ENCODE results near the gene MYO18A.
A peak's percentile ranks its signal among the peaks of the same experiment; 100 is the strongest.

MYO18A gene

DNA sequence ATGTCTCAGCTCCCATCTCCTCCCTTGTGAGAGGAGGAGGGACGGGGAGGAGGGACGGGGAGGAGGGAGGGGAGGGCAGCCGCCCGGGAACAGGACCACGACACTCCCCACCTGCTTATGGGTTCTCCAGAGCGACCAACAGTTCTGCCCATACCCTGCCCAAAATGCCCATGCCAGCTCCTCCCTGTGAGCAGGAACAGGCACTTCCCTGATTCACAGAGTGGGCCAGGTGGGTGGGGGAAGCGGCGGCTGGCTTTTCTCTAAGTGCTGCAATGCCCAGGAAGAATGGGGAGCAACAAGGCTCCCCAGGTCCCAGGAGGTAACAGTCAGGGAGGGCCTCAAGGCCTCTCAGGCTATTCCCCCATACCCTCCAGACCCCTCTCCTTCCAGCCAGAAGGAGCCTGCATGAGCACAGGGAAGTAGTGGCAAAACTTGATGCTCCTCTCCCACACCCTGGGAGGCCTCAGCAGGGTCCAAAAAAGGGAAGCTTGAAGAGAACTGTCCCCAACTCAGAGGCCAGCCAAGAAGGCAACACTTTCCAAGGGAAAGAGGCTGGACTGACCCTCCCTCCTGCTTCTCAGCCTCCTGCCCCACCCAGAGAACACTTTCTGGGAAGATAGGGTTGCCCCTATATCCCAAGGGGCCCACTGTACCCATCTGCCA, 53.8 kb downstream of the MYO18A start:
- no peak for DNase-seq
- ATAC-seq: no peak

DNA sequence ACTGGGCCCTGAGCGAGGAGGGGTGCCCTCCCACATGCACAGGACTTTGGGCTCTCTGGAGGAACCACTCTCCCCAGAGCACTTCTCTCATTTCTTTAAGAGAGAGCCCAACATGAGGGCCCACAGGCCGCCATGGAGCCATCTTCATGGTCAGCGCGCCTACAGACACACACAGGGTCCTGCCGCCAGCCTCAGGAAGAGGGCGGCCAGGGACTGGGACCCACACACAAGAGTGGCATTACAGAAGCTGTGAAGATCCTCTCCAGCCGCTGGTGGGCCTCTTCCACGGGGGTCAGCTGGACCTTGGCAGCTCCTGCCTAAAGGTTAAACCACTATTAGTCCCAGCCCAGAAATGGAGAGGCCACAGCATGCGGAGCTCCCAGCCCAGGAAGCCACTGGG, 54.5 kb downstream of the MYO18A start:
- no peak for DNase-seq
- no peak for ATAC-seq

DNA sequence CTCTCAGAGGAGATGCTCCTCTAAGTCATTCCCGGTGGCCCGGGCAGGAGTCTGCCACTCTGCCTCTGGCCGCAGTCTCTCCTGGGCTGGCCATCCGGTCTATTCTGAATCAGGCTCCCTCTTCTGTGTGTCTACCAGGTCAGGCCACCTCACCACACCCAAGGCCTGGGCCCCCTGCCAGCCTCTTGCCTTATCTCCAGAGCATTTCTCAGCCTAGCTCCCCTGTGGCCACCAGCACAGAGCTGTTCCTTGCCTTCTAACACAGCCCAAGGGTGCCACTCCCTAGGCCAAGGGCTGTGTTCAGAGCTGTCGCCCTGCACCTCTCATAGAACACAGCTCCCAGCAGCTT, 55.3 kb downstream of the MYO18A start:
- no peak for ATAC-seq
- DNase-seq: no peak

DNA sequence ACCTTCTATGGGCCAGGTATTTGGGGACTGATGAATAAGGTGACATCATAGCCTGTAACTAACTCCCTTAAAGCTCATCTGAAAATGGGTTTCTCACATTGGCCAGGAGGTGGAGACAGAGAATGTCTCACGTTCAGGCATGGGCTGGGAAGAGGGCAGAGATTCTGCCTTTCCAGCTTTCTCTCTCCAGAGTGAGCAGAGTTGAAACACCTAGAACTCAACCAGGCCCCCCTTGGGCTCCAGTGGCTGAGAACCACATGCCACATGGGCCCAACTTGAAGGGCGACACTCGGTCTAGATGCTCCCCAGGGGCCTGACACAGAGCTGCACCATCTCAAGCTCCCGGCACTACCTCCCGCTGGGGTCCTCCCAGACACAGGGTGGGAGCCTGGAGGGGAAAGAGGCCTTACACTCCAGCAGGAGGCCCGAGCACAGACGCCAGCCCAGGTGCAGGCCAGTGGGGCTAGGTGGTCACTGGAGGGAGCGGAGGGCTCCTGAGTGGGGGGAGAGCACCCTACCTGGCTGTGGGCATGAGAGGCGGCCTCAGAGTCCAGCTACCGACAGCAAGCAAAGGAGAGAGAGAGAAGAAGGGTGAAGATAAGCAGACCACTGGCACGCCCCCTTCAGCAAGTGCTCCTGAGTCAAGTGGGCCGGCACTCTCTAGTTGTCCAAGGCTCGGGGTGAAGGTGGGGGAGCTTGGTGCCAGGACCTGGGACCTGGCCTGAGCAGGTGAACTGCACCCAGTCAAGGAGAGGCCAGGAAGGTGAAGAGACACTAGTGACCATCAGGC, 55.9 kb downstream of the MYO18A start:
- DNase-seq (peak; percentile 30), ATAC-seq (peak; percentile 84)

DNA sequence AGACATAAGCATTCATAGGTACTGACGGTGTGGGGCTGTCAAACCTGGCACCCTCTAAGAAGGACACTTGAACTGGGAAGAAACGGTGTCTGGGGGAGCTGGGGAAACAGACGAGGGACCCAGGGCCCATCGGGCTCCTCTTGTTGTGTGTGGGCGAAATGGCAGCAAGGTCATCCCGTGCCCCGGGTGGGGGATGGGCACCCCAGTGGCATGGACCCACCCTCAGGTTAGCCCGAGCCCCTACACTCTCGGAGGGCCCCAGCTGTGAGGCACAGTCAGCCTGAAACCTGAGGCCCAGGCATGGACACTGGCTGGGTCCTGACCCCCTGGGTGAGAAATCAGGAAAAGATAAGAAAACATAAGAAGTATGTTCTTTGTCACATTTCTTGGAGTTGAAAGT, 57.1 kb downstream of the MYO18A start:
- ATAC-seq (no peak), DNase-seq (no peak)

DNA sequence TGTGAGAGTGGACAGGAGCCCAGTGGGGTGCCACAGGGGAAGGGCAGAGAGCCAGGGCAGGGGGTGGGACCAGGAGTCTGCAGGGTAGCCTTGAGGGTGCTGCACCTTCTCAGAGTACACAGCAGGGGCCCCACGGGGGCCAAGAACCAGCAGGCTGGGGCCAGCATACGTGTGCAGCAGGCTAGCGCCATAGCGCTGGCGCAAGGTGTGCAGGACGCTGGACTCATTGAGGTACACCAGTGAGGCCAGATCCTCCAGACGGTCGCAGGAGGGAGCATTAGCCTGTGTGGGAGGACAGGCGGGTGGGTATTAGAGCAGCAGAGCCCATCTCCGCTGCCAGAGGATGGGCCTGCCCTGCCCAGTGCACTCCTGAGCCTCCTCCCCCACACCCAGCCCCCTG, 58.8 kb downstream of the MYO18A start:
- DNase-seq: no peak
- no peak for ATAC-seq

DNA sequence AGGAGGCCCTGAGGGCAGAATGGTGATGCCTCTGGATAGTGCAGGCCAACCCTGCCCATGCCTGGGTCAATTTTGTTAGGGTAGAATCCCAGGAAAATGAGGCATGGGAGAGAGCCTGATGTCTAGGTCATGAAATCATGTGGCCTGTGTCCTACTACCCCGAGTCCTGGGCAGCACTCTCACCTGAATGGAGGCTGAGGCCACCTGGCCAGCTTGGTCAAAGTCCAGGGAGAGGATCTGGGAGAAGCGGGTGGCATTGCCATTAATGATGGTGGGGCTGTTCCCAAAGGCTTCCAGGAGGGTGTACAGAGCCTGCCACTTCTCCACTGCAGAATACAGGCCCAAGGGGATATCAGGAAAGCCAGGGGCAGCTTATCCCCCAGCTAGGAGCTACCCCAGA, 59.8 kb downstream of the MYO18A start:
- ATAC-seq (no peak), DNase-seq (no peak)

DNA sequence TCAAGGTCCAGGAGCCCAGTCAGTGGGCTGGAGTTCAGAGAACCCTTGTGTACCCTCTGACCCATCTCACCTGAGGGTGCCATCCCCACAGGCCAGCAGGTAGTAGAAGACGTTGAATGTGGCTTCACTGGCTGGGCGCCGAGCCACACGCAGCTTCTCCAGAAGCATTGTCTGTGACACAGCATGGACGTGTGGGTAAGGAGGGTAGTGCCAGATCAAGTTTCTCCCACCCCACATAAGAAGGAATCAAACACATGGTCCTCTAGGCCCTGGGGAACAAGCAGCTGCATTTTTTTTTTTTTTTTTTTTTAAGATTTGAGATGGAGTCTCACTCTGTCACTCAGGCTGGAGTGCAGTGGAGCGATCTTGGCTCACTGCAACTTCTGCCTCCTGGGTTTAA, 60.9 kb downstream of the MYO18A start:
- no peak for ATAC-seq

DNA sequence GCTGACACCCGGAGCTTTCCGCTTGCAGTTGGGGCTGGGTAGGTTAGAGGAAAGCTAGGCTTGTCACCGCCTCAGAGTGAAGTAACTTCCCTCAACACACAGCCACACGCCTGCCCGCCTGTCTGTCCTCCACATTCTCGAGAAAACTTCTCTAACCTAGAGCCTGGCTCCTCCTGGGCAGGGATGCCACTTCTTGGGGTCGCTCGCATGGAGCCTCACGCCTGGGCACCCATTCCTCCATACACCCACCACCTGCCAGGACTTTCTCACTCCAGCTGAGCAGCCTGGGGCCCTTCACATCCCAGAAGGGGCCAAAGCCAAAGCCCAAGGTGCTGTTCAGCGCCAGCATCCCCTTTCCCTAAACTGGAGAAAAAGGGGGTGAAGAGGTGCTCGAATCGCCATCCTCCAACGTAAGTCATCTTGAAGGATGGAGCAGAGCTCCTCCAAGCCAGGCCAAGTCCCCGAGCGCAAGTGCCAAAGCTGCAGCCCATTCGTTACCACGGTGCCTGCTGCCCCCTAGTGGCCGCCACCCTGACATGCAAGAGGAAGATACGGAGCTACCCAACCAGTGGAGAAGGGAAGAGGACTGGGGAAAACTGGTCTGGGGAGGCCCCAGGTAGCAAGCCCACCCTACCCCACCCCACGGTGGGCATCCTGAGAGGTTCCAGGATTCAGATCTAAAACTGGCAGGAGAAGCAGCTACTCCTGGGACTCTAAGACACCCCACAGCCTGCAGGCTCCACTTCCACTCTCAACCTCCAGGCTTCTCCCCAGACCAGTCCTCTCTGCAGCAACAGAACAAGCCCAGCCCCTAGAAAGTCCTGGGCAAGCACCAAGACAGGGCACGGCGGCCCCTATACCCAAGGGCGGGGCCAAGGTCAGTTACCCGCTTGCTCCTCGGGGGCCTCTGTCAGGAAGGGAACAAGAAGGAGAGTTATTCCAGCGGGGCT, 63.1 kb downstream of the MYO18A start:
- ATAC-seq (peak; percentile 31), DNase-seq (peak; percentile 85)

More for the DNA sequence above, 60.9 kb downstream of the MYO18A start:
- no peak for DNase-seq

DNA sequence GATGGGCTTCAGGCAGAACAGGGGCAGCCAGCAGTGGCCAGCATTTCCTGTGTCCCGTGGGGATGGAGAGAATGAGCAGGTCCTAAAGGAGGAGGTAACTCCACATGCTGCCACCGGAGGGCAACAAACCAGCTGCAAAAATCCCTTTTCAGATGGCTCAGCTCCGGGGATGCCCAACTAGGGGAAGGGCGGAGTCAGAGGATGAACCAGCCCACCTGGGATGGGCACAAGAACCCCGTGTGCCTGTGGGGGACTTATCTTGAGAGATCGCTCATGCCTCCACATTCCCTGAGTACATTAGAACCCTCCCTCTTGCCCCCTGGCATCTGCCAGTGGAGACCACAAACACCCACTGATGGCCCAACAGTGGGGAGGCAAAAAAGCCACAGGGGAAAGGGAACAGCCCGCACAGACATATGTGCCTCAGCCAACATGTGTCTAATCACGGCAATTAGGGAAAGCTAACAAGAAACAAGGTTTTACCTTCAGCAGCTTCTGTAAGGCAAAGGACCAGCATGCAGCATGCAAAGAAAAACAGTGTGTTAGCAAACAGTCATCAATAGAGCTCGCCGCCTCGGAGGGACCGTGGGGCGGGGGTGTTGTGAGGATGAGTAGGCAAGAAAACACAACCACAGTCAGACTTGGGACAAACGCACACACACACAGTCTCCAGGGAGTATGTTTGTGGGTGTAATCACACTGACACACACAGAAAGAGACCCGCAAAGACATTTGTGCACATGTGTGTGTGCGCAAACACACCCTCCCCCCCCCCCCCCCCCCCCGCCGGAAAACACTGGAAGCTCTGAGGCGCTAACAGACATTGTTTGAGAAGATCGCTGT, 64.0 kb downstream of the MYO18A start:
- peak; percentile 60 for ATAC-seq
- peak; percentile 69 for DNase-seq

DNA sequence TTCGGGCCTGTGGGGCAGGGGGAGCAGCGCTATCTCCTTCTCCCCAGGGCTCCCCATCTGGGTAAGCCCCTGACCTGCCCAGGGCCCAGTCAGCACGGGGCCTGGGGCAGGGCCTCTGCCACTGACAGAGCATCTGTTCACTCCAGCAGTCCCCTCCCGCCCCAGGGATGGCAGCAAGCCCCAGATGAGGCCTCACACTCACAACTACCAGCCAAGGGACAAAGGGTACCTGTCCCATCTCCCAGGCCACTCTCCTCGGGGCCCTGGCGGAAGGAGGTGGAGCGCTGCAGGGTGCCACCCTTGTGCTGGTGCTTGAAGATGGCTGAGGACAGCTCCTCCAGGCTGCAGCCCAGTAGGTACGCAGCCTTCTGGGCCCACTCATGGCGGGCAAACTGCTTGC, 64.8 kb downstream of the MYO18A start:
- ATAC-seq (no peak), DNase-seq (no peak)

DNA sequence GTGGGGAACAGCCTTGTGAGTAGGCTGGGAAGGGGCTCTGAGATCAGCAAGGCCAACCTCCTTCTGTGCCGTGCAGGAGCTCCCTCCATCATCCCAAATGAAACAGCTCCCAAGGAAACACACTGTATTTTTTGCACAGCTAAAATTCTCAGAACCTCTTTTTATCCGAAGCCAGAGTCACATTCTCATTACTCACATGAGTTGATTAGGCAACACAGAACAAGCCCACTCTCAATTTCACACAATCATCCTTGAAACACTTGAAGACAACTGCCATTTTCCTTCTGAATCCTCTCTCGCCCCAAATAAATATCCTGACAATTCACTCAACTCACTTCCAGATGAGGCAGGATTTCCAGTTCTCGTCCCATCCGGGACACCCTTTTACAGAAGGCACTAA, 66.1 kb downstream of the MYO18A start:
- DNase-seq (no peak), ATAC-seq (no peak)

DNA sequence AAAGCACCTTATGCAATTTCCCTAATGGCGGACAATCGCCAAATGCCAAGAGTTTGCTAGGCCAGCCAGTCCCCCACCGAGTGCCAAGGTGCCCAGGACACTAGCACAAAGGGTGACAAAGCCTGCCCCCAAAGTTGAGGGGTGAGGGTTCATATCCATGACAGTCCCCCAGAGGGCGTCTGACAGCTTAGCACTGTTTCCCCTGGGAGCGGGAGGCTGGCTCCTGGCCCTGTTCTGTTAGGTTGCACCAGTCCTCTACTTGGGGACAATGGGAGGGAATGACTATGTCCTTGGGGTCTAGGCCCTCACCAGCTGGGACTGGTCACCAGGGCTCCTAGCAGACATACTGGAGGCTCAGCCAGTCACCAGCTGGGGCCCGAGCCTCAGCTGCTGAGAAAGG, 66.9 kb downstream of the MYO18A start:
- ATAC-seq: no peak

DNA sequence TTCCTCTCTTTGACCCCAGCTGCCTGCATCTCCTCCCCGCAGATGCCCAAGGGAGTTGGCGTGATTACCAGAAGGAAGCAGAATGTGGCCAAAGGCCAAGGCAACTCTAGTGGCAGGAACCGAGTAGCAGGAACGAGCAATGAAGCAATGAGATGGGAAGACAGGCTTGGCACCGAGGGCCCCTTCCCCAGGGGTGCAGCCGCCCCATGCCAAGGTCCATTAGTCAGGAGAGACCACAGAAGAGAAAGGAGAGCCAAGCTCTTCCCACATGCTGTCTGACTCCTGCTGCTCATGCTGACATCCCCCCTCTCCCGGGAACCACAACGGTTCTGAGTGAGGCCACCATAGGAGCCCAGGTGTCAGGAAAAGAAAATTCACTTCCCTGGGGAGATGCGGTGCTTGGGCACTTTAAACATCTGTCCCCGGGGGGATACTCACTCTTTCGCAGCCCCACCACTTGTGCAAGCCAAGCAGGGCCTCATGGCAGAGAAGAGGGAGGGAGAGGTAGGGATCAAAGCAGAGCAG, 67.4 kb downstream of the MYO18A start:
- ATAC-seq (no peak), DNase-seq (no peak)

More for the DNA sequence above, 66.9 kb downstream of the MYO18A start:
- no peak for DNase-seq

DNA sequence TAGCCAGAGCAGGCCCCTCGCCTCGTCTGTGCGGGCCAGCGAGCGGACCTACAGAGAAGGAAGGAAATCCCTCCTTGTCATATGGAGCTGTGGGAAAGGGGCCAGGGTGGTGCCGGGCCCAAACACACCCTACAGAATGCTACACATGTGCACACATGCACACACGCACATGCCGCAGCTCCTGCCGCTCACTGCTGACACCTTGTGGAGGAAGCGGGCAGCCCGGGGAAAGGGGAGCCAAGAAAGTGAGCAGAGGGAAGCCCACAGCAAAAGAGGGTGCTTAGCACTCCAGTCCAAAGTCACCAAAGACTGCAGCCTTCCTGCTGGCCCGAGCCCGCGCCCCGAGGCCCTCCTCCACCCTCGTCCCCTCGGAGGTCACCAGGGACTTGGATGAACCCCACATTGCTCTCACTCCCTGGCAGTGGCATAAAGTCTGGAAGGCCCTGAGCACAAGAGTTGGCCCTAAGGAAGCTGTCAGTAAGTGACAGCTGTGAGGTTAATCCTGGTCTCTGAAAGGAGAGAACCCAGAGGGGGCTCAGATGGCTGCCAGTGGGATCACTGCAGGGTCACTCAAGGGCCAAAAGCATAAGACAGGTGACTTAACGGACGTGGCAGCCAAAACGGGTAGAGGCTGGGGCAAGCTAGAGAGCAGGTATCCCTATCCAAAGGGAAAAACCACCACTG, 68.2 kb downstream of the MYO18A start:
- ATAC-seq (peak; percentile 74), DNase-seq (peak; percentile 84)

DNA sequence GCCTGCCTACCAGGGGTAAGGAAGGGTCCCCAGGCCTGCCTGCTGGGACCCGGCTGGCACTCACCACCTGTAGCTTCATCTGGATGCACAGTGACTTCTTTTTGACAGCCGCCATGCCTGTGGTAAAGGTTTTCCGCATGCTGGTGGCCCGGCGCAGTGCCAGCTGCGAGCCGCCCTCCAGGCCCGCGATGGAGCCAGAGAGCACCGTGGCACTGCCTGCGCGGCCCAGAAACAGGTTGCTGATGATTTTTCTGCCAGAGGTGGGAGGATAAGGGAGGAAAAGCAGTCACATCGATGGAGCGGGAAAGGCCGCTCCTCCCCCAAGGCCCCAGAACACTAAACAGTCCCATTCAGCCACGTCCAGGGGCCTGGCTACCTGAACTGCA, 69.8 kb downstream of the MYO18A start:
- no peak for ATAC-seq
- no peak for DNase-seq

DNA sequence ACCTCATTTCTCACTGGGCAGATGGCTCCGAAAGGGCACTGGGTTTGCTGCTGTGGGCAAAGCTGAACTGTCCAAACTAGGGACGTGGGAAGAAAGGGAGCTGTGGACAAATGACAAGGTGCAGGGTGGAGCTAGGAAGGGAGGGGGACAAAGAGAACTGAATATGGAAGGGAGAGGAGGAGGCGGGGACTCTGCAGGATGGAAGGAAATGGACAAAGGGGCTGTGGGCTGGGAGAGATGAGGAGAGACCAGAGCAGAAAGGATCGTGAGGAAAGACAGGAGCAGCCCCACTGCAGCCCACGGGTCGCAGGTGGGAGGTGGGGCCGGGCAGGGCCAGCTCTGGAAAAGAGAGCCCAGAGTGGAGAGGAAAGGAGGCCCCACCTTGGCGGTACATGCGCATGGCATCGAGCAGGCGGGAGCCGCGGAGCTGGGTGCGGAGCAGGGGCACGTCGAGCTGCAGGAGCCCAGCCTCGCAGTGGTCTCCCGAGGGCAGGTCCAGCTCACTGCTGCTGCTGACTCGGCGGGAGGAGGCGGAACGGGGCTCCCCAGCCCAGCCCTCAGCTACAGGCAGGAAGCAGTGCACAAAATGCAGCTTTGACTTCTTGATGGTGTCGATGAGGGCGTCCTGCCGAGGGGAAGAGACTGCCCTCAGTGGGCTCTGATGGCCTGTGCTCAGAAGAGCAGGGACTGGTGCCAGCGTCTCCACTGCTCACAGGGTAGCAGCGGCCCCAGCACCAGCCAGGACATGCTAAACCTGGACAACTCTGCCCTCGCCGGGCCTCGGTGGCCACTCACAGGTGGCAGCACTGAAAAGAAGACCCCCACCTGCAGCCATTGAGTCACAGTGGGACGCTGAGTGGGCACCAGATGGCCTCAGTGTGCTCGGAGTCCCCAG, 70.5 kb downstream of the MYO18A start:
- DNase-seq (no peak), ATAC-seq (no peak)

DNA sequence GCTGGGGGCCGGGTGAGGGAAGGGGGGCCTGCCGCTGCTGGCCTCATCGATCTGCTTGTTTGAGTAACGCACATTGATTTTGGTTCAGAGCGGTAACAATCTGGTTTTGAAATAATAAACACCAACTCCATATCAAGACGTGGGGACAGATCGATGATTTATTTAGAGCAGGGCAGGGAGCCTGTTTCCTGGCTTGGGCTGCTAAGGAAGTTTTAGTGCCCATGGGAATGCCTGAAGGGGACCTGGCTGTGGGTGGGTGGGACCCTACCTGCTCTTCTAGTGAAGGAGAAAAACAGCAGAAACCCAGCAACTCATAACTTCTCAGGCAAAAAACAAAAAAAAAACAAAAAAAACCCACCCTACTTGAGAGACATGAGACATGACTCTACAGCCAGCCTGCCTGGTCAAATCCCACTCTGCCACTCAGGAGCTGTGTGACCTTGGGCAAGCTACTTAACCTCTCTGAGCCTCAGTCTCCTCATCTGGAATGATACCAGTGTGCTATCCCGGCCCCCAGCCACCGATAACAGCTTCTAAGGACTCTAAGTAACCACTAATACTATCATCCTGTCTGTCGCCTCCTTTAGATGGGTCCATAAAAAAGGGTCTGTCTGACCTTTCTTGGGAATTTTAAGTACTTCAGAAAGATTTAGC, 71.2 kb downstream of the MYO18A start:
- ATAC-seq (no peak), DNase-seq (no peak)

All from stimulated activated naive CD8-positive, alpha-beta T cell treated with anti-CD3 and anti-CD28 coated beads, Interleukin-15, Interleukin-2, amounts not matched to agents 100 U/mL and 50 U/mL, for 24 hours (primary cell).